GM19240 (cell line): Measurements from ENCODE around the gene EPM2AIP1.
A peak's percentile ranks its signal among the peaks of the same experiment; 100 is the strongest.
"Not testable (repeated sequence)": the region's sequence is repeated elsewhere in the genome, so short reads cannot be mapped to it uniquely, and the experiment has no call there.

Experiments used
- DNase-seq: peaks from one replicate; pipeline ENCODE4 v3.0.0; 2011; ENCODE audit warnings: low spot score; ENCODE audit not compliant: insufficient read length

Gene EPM2AIP1

GRCh38 chr3:36992806-36993325 is at the start of gene EPM2AIP1:
EPM2AIP1 (minus strand) TSS chr3:36993131; CDS start chr3:36993077, 54 bp downstream.
- DNase-seq = peak; percentile 76

DNA sequence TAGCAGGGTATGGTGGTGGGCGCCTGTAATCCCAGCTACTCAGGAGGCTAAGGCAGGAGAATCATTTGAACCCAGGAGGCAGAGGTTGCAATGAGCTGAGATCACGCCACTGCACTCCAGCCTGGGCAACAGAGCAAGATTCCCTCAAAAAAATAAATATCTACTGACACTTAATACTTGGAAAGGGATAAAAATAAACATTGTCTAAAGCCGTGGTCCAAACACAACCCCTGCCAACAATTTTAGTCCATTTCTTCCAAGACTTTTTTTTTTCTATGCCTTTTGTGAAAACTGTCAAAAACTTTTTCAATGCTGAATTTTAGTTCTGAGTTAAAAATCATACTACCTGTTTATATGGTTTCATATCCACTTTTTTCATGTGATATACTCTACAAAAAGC is 49.8 kb upstream of the EPM2AIP1 start:
- DNase-seq = not testable (repeated sequence)

GRCh38 chr3:37041546-37042195 is 48.7 kb upstream of the EPM2AIP1 start:
- DNase-seq = no peak

DNA sequence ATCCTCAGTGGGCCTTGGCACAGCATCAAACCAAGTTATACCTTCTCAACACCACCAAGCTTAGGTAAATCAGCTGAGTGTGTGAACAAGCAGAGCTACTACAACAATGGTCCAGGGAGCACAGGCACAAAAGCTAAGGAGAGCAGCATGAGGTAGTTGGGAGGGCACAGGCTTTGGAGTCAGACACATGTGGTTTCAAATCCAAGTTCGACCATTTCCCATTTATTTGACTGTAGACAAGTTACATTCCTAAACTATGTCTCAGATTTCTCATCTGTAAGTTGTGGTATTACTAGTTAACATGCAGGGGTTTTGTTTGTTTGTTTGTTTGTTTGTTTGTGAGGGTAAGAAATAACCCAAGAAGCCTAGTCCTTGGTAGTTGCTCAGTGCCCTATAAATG is 47.3 kb upstream of the EPM2AIP1 start:
- DNase-seq = no peak

- DNase-seq = no peak
Observed at GRCh38 chr3:37039161-37039846, 46.4 kb upstream of the EPM2AIP1 start.

- DNase-seq = no peak
Observed at GRCh38 chr3:37037352-37037751, 44.4 kb upstream of the EPM2AIP1 start.

DNA sequence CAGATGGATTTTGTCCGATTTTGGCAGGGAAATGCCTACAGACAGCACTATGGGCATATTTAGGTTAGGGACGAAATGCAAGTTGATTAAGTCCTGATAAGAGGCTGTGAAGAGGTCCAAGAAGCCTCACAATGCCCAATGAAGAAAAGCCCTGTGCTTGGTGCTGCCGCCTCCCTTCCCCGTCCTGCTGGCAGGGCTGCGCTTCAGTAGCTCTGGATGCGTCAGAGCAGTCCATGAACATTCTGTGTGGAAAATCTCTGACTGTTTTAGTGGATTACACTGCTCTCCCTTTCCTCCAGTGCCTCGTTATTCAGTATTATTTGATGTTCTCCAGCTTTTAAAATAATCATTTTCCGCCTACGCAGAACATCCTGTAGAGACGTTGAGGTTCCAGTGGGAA is 40.0 kb upstream of the EPM2AIP1 start:
- no peak for DNase-seq

DNA sequence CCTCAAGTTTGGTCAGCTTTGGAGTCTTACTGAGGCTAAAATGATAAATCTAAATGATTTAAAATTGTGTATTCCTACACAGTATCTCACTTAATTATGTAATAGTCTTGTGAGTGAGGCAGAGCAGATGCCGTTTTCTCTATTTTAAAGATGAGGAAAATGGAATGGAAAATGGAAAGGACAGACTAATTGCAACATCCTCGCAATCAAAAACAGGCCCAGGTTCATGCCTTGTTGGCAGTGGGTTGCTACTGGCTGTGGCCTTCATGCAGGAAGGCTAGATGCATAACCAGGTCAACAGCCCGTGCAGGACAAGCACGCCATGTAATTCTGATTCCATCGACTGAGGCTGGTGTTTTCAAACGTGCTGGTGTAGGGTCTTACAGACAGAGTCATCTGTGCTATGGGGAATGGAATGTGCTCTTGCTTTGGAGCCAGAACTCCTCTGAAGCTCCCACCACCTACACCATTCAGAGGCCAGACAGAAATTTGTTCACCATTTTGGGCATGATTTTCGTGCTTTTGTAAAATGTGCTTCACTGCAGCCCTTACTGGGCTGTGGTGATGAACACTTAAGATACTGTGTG is 38.3 kb upstream of the EPM2AIP1 start:
- no peak for DNase-seq

- no peak for DNase-seq
Observed at GRCh38 chr3:37030588-37030987, 37.7 kb upstream of the EPM2AIP1 start.

DNA sequence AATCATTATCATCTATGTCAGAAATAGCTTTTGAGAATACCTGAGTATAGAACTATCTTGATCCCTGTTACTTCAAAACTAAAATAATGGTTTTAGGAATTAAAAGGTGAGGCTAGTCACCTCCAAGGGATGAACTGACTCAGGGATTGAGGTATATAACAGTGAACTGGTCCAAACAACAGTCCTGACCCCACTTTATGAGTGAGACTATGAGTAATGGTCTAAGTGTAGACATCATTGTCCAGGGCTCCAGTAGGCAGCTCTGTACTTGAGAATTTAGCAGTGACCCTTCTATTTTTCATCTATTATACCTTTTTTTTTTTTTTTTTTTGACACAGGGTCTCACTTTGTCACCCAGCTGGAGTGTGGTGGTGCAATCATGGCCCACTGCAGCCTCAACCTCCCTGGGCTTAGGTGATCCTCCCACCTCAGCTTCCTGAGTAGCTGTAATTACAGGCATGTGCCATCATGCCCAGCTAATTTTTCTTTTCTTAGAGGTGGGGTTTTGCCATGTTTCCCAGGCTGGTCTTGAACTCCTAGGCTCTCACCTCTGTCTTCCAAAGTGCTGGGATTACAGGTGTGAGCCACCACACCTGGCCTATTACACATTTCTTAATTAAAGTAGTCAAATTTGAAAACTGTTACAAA is 36.7 kb upstream of the EPM2AIP1 start:
- DNase-seq = no peak

DNA sequence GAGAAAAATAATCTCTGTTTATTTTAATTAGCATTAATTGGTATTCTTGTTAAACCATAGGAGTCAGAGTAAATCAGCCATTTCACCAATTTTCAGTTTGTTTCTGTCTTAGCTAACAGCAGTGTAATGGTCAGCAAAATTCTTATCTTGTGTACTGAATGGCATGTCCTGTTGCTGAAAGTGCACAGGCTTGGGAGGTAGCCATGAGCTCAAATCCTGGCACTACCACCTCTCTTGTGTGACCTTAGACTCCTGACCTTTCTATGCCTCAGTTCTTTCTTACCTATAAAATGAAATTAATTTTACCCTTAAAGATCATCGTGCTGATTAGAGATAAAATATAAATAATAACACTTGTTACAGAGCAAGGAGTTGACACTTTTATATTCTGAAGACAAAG is 36.2 kb upstream of the EPM2AIP1 start:
- DNase-seq = no peak

GRCh38 chr3:37028329-37028728 is 35.4 kb upstream of the EPM2AIP1 start:
- no peak for DNase-seq

GRCh38 chr3:37026851-37027250 is 33.9 kb upstream of the EPM2AIP1 start:
- DNase-seq = no peak

DNA sequence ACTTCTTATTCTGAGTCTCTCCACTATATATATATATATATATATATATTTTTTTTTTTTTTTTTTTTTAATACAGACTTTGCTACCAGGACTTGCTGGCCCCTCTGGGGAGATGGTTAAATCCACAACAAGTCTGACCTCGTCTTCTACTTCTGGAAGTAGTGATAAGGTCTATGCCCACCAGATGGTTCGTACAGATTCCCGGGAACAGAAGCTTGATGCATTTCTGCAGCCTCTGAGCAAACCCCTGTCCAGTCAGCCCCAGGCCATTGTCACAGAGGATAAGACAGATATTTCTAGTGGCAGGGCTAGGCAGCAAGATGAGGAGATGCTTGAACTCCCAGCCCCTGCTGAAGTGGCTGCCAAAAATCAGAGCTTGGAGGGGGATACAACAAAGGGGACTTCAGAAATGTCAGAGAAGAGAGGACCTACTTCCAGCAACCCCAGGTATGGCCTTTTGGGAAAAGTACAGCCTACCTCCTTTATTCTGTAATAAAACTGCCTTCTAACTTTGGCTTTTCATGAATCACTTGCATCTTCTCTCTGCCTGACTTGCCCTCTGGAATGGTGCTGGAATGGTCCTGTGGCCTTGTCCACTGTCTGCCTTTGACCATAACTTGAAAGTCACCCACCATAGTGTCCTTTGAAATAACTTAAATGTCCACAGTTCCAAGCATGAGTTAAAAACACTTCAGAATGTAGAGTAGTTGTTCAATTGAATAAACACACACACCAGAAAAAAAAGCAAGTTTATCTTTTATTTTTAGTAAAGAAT is 32.8 kb upstream of the EPM2AIP1 start:
- DNase-seq = no peak

DNA sequence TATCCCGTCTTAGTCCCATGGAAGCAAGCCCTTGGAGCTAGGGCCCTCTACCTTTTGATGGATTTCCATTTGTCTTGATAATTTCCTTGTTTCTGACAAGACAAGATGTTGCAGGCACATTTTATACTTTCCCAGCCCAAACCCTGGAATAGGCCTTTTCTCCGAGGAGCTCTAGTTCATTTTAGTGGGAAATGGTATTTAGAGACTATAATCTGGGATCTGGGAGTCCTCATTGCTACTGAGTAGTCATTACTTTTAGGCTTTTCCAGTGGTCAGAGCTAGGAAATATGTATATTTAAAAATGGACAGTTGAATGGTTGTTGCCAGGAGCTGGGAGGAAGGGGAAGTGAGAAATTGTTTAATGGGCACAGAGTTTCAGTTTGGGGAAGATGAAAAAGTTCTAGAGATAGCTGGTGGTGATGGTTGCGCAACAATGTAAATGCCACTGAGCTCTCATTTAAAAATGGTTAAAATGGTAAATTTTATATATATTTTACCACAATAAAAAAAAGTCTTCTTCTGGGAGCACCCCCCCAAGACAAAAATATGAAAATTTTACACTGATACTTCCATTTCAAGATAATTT is 32.0 kb upstream of the EPM2AIP1 start:
- DNase-seq = no peak

DNA sequence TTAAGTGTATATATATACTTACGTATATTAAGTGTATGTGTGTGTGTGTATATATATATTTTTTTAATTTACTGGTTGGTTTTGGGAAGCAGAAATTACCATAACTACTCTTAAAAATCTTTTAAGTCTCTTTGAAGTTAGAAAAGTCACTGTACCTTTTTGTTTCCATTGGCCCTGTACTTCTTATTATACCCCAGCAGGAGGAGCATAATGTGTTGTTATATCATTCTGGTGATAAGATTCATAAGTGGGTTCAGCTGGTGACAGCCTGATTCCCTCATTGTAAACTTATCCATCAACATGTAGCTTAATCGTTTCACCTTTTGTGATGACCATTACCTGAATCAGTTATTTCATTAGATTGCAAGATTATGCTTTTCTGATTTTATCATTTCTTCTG is 31.2 kb upstream of the EPM2AIP1 start:
- DNase-seq = no peak

GRCh38 chr3:37017683-37018082 is 24.8 kb upstream of the EPM2AIP1 start:
- no peak for DNase-seq

GRCh38 chr3:37016903-37017302 is 24.0 kb upstream of the EPM2AIP1 start:
- DNase-seq = no peak

DNA sequence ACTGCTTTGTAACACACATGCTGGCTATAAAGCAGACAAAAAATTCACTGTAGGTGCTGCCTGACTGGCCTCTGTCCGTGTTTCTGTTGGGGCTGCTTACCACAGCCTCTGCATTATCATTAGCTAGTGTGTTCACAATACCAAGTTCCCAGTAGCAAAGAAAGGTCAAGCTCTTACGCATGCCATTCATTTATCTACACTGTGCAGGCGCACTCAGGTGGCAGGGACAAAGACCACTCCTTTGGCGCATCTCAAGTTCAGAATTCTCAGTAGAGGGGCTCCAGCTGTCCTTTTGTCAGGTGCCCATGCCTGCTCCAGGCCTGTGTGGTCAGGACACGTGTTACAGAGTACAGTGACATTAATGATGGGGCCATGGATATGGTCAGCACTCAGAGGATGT is 22.7 kb upstream of the EPM2AIP1 start:
- DNase-seq = no peak

GRCh38 chr3:37014620-37015019 is 21.7 kb upstream of the EPM2AIP1 start:
- no peak for DNase-seq
